Smooth muscle cell (in vitro differentiated cells): ENCODE results near the gene MST1R. TPM values are rescaled to one million over a fixed set of nuclear protein-coding genes. Genes with fewer than 3 reads are reported as not detected.

Experiments
- DNase-seq: peaks from one replicate; lab custom pipeline; 2025; ENCODE audit not compliant: unreplicated experiment; lab: John Stamatoyannopoulos, UW
- H2AFZ ChIP-seq: fragments of 200-600 bp; sonication (generic); 2 replicates; pipeline ENCODE4 v1.6.0; 2016; ENCODE audit warnings: antibody characterized with exemption, low read depth, mild to moderate bottlenecking
- H3F3A ChIP-seq: fragments of 200-600 bp; sonication (generic); 2 replicates; pipeline ENCODE4 v1.6.0; 2017; ENCODE audit warnings: antibody characterized with exemption, low read depth
- H3K27ac ChIP-seq: fragments of 200-600 bp; sonication (generic); 2 replicates; pipeline ENCODE4 v1.5.1; 2016; ENCODE audit warnings: low read depth, mild to moderate bottlenecking
- H3K27me3 ChIP-seq: fragments of 200-600 bp; sonication (generic); 2 replicates; pipeline ENCODE4 v1.6.1; 2016; ENCODE audit warnings: low read depth, mild to moderate bottlenecking
- H3K36me3 ChIP-seq: fragments of 200-600 bp; sonication (generic); 2 replicates; pipeline ENCODE4 v1.5.1; 2016; ENCODE audit warnings: low read depth
- H3K4me1 ChIP-seq: fragments of 200-600 bp; sonication (generic); 2 replicates; pipeline ENCODE4 v1.5.1; 2016; ENCODE audit warnings: low read depth
- H3K4me2 ChIP-seq: fragments of 200-600 bp; sonication (generic); 2 replicates; pipeline ENCODE4 v1.6.0; 2016; ENCODE audit warnings: mild to moderate bottlenecking
- H3K4me3 ChIP-seq: fragments of 200-600 bp; sonication (generic); 2 replicates; pipeline ENCODE4 v1.5.1; 2016; ENCODE audit warnings: mild to moderate bottlenecking
- H3K79me2 ChIP-seq: fragments of 200-600 bp; sonication (generic); 2 replicates; pipeline ENCODE4 v1.6.0; 2016; ENCODE audit warnings: low read depth, mild to moderate bottlenecking
- H3K9ac ChIP-seq: fragments of 200-600 bp; sonication (generic); 2 replicates; pipeline ENCODE4 v1.6.0; 2016; ENCODE audit warnings: low read depth
- H3K9me3 ChIP-seq: fragments of 200-600 bp; sonication (generic); replicated peaks from 2 replicates; pipeline ENCODE4 v1.5.1; 2016; ENCODE audit warnings: low read depth
- H4K20me1 ChIP-seq: fragments of 200-600 bp; sonication (generic); 2 replicates; pipeline ENCODE4 v1.6.0; 2016; ENCODE audit warnings: low read depth
- CTCF ChIP-seq: fragments of 200-600 bp; sonication (generic); IDR thresholded peaks from 2 replicates; pipeline ENCODE4 v1.5.1; 2017; ENCODE audit warnings: borderline replicate concordance, mild to moderate bottlenecking, antibody characterized with exemption; ENCODE audit not compliant: insufficient read depth, poor library complexity, severe bottlenecking
- WGBS: methylation state at CpG from one replicate; pipeline ENCODE4 v1.1.7; 2016; ENCODE audit warnings: low lambda C conversion rate; 5-methylcytosine and 5-hydroxymethylcytosine counted together
- polyA plus RNA-seq: library from polyadenylated mRNA; unstranded; fragments of >200 nt; fragmentation: Nextera tagmentation; extraction: Ambion mirVana; gene quantifications from 2 replicates; pipeline ENCODE4 v1.2.1, GENCODE V29; 2016
- total RNA-seq: library from RNA; depleted of rRNA; stranded (reverse); fragments of >200 nt; gene quantifications from 2 replicates; pipeline ENCODE4 v1.2.3, GENCODE V29; 2014

The MST1R gene
- total and polyA plus RNA-seq, 2 experiments from 2014 or later: 0.59 to 0.63 TPM

- no peak for TF ChIP-seq CTCF
- no peak overlapping the region for H2AFZ ChIP-seq
- 91% methylated on average over 4 of the region's 4 CpGs for WGBS
- H3K27me3 ChIP-seq: no peaks in the 10 kb centered on the region
- no peaks in the 10 kb centered on the region for H3K36me3 ChIP-seq
- H3K9ac ChIP-seq: no peak overlapping the region
- H3K27ac ChIP-seq: no peak overlapping the region
- no peaks in the 10 kb centered on the region for H3K4me1 ChIP-seq
- H3K4me2 ChIP-seq: no peak overlapping the region
- DNase-seq: no peak
- H4K20me1 ChIP-seq: no peaks in the 10 kb centered on the region
- no peak overlapping the region for H3K4me3 ChIP-seq
- H3K79me2 ChIP-seq: no peaks in the 10 kb centered on the region
- no peaks in the 10 kb centered on the region for H3K9me3 ChIP-seq
- H3F3A ChIP-seq: no peaks in the 10 kb centered on the region
Measured at GRCh38 chr3:49912881-49913281, 9.2 kb upstream of the MST1R start.

- H3K27ac ChIP-seq: no peak overlapping the region
- no peak overlapping the region for H3K4me3 ChIP-seq
- H3K9me3 ChIP-seq: no peaks in the 10 kb centered on the region
- no peaks in the 10 kb centered on the region for H3F3A ChIP-seq
- no peak overlapping the region for H3K9ac ChIP-seq
- no peaks in the 10 kb centered on the region for H3K27me3 ChIP-seq
- no peak overlapping the region for H3K4me2 ChIP-seq
- no peaks in the 10 kb centered on the region for H4K20me1 ChIP-seq
- TF ChIP-seq CTCF: no peak
- H3K4me1 ChIP-seq: no peaks in the 10 kb centered on the region
- no peak overlapping the region for H2AFZ ChIP-seq
- 95% methylated on average over 15 of the region's 15 CpGs for WGBS
- DNase-seq: no peak
- no peaks in the 10 kb centered on the region for H3K79me2 ChIP-seq
- no peaks in the 10 kb centered on the region for H3K36me3 ChIP-seq
Measured at GRCh38 chr3:49911611-49912010, 7.9 kb upstream of the MST1R start.

- Histone ChIP-seq H2AFZ (no peak overlapping the region), H3K27ac (no peak overlapping the region), H3K4me1 (peaks cover 1% of the 10 kb centered on the region), H4K20me1 (no peaks in the 10 kb centered on the region), H3F3A (no peaks in the 10 kb centered on the region), H3K9me3 (no peaks in the 10 kb centered on the region), H3K79me2 (no peaks in the 10 kb centered on the region), H3K4me2 (no peak overlapping the region), H3K4me3 (no peak overlapping the region), H3K27me3 (no peaks in the 10 kb centered on the region), H3K9ac (no peak overlapping the region), H3K36me3 (no peaks in the 10 kb centered on the region)
- no peak for DNase-seq
- 100% methylated on average over 2 of the region's 2 CpGs for WGBS
- TF ChIP-seq CTCF: no peak
Measured at GRCh38 chr3:49911124-49911420, 7.4 kb upstream of the MST1R start.

GRCh38 chr3:49910409-49911123 lies 6.9 kb upstream of the MST1R start:
- Histone ChIP-seq H3K9ac (no peak overlapping the region), H3F3A (peaks cover 4% of the 10 kb centered on the region), H3K36me3 (no peaks in the 10 kb centered on the region), H3K79me2 (no peaks in the 10 kb centered on the region), H3K4me2 (no peak overlapping the region), H3K4me3 (no peak overlapping the region), H2AFZ (no peak overlapping the region), H3K9me3 (no peaks in the 10 kb centered on the region), H4K20me1 (no peaks in the 10 kb centered on the region), H3K27me3 (no peaks in the 10 kb centered on the region), H3K27ac (no peak overlapping the region), H3K4me1 (peaks cover 5% of the 10 kb centered on the region)
- WGBS: 51% methylated on average over 48 of the region's 48 CpGs
- TF ChIP-seq CTCF: no peak
- no peak for DNase-seq
